OCI-LY1 (cell line): ENCODE data around the gene PID1.

Experiments
- H2AFZ ChIP-seq: fragments of 200-600 bp; sonication (generic), shearing (Covaris generic); 2 replicates; pipeline ENCODE4 v1.6.0; 2014; ENCODE audit warnings: antibody characterized with exemption, mild to moderate bottlenecking, low read length
- H3F3A ChIP-seq: fragments of 200-600 bp; sonication (generic), shearing (Covaris generic); 2 replicates; pipeline ENCODE4 v1.6.0; 2014; ENCODE audit warnings: mild to moderate bottlenecking, antibody characterized with exemption, low read length, moderate library complexity; ENCODE audit not compliant: insufficient read depth
- H3K27ac ChIP-seq: fragments of 200-600 bp; sonication (generic); 2 replicates; pipeline ENCODE4 v1.5.1; 2014; ENCODE audit warnings: low read length, mixed run types, mild to moderate bottlenecking, low read depth; ENCODE audit not compliant: poor library complexity, severe bottlenecking
- H3K27me3 ChIP-seq: fragments of 200-600 bp; sonication (generic); 2 replicates; pipeline ENCODE4 v1.6.0; 2014; ENCODE audit warnings: antibody characterized with exemption, mild to moderate bottlenecking, low read length, moderate library complexity; ENCODE audit not compliant: insufficient read depth
- H3K36me3 ChIP-seq: fragments of 200-600 bp; sonication (generic); 2 replicates; pipeline ENCODE4 v1.6.1; 2014; ENCODE audit warnings: mild to moderate bottlenecking, antibody characterized with exemption, low read length, moderate library complexity, mixed read lengths; ENCODE audit not compliant: insufficient read depth
- H3K4me1 ChIP-seq: fragments of 200-600 bp; sonication (generic); 2 replicates; pipeline ENCODE4 v1.5.1; 2014; ENCODE audit warnings: mild to moderate bottlenecking, low read length, moderate library complexity; ENCODE audit not compliant: insufficient read depth, severe bottlenecking
- H3K4me2 ChIP-seq: fragments of 200-600 bp; sonication (generic), shearing (Covaris generic); 2 replicates; pipeline ENCODE4 v1.6.1; 2014; ENCODE audit warnings: low read length
- H3K4me3 ChIP-seq: fragments of 200-600 bp; sonication (generic); 2 replicates; pipeline ENCODE4 v1.5.1; 2014; ENCODE audit warnings: low read length, low read depth, mild to moderate bottlenecking, mixed read lengths; ENCODE audit not compliant: poor library complexity, severe bottlenecking
- H3K79me2 ChIP-seq: fragments of 200-600 bp; shearing (Covaris generic); 2 replicates; pipeline ENCODE4 v1.6.1; 2016; ENCODE audit warnings: mixed run types, low read length, mixed read lengths; ENCODE audit not compliant: insufficient read depth
- H3K9ac ChIP-seq: fragments of 200-600 bp; sonication (generic), shearing (Covaris generic); 2 replicates; pipeline ENCODE4 v1.6.1; 2014; ENCODE audit warnings: mild to moderate bottlenecking, low read length, mixed read lengths
- H3K9me2 ChIP-seq: fragments of 200-600 bp; sonication (generic), shearing (Covaris generic); 2 replicates; pipeline ENCODE4 v1.6.1; 2014; ENCODE audit warnings: low read depth, mild to moderate bottlenecking, low read length, mixed read lengths
- H3K9me3 ChIP-seq: fragments of 200-600 bp; shearing (Covaris generic); 2 replicates; pipeline ENCODE4 v1.6.1; 2014; ENCODE audit warnings: low read length, mixed read lengths
- H4K20me1 ChIP-seq: fragments of 200-600 bp; sonication (generic), shearing (Covaris generic); 2 replicates; pipeline ENCODE4 v1.6.0; 2016; ENCODE audit warnings: mild to moderate bottlenecking, low read length; ENCODE audit not compliant: insufficient read depth
- CTCF ChIP-seq: fragments of 200-600 bp; sonication (generic), shearing (Covaris generic); IDR thresholded peaks from 2 replicates; pipeline ENCODE4 v1.5.1; 2017; ENCODE audit warnings: mild to moderate bottlenecking, antibody characterized with exemption, low read length, moderate library complexity, mixed read lengths
- EZH2 ChIP-seq: fragments of 200-600 bp; sonication (generic), shearing (Covaris generic); IDR thresholded peaks from 2 replicates; pipeline ENCODE4 v1.8.0; 2017; ENCODE audit warnings: borderline replicate concordance, mixed run types, mild to moderate bottlenecking, antibody characterized with exemption, low read length, moderate library complexity, mixed read lengths

Gene PID1

GRCh38 chr2:229178706-229179105 is 92.4 kb downstream of the PID1 start:
- no peaks in the 10 kb centered on the region for H3K4me1 ChIP-seq
- H3K9me2 ChIP-seq: no peaks in the 10 kb centered on the region
- H3K36me3 ChIP-seq: no peaks in the 10 kb centered on the region
- no peak overlapping the region for H2AFZ ChIP-seq
- no peaks in the 10 kb centered on the region for H3K27me3 ChIP-seq
- no peaks in the 10 kb centered on the region for H4K20me1 ChIP-seq
- H3F3A ChIP-seq: no peaks in the 10 kb centered on the region
- no peaks in the 10 kb centered on the region for H3K79me2 ChIP-seq
- no peaks in the 10 kb centered on the region for H3K9me3 ChIP-seq
- H3K4me2 ChIP-seq: no peak overlapping the region
- H3K9ac ChIP-seq: no peak overlapping the region
- TF ChIP-seq EZH2: no peak
- no peak overlapping the region for H3K4me3 ChIP-seq
- no peak overlapping the region for H3K27ac ChIP-seq

- Histone ChIP-seq H3K9me3 (no peaks in the 10 kb centered on the region), H3K4me2 (no peak overlapping the region), H2AFZ (no peak overlapping the region), H3K9ac (no peak overlapping the region), H3K36me3 (no peaks in the 10 kb centered on the region), H3K79me2 (no peaks in the 10 kb centered on the region), H3F3A (no peaks in the 10 kb centered on the region), H3K9me2 (no peaks in the 10 kb centered on the region), H3K27ac (no peak overlapping the region), H3K4me1 (no peaks in the 10 kb centered on the region), H3K27me3 (no peaks in the 10 kb centered on the region), H4K20me1 (no peaks in the 10 kb centered on the region), H3K4me3 (no peak overlapping the region)
- TF ChIP-seq EZH2: no peak
- TF ChIP-seq CTCF: no peak
Measured at GRCh38 chr2:229178117-229178516, 93.0 kb downstream of the PID1 start.

GRCh38 chr2:229176136-229176535 is 95.0 kb downstream of the PID1 start:
- Histone ChIP-seq H3K4me3 (no peak overlapping the region), H3K9me3 (no peaks in the 10 kb centered on the region), H3K27me3 (no peaks in the 10 kb centered on the region), H4K20me1 (no peaks in the 10 kb centered on the region), H3K9ac (no peak overlapping the region), H3K79me2 (no peaks in the 10 kb centered on the region), H3K27ac (no peak overlapping the region), H3F3A (no peaks in the 10 kb centered on the region), H3K4me2 (no peak overlapping the region), H3K4me1 (no peaks in the 10 kb centered on the region), H3K36me3 (no peaks in the 10 kb centered on the region), H3K9me2 (no peaks in the 10 kb centered on the region), H2AFZ (no peak overlapping the region)
- TF ChIP-seq EZH2 (no peak), CTCF (no peak)

GRCh38 chr2:229175497-229175863 is 95.6 kb downstream of the PID1 start:
- Histone ChIP-seq H3K79me2 (no peaks in the 10 kb centered on the region), H3K4me1 (no peaks in the 10 kb centered on the region), H3K9me3 (no peaks in the 10 kb centered on the region), H2AFZ (no peak overlapping the region), H3K36me3 (no peaks in the 10 kb centered on the region), H3K9ac (no peak overlapping the region), H4K20me1 (no peaks in the 10 kb centered on the region), H3K27ac (no peak overlapping the region), H3K4me3 (no peak overlapping the region), H3K27me3 (no peaks in the 10 kb centered on the region), H3F3A (no peaks in the 10 kb centered on the region), H3K4me2 (no peak overlapping the region), H3K9me2 (no peaks in the 10 kb centered on the region)
- TF ChIP-seq CTCF: no peak
- TF ChIP-seq EZH2: no peak
